Hematopoietic multipotent progenitor cell treated with erythropoietin and hydrocortisone succinate and interleukin-3 and kit ligand, for 8 days (in vitro differentiated cells): Measurements from ENCODE around the gene DMD.
"Not testable (repeated sequence)": the region's sequence is repeated elsewhere in the genome, so short reads cannot be mapped to it uniquely, and the experiment has no call there.

Experiments used
- DNase-seq: peaks from one replicate; pipeline ENCODE4 v3.0.0-alpha.2; 2015

DMD gene

GRCh38 chrX:31377821-31378220 lies 1833.5 kb downstream of the DMD start:
- DNase-seq, result not testable (repeated sequence)

- no peak for DNase-seq
Observed at GRCh38 chrX:31376408-31377022, 1834.8 kb downstream of the DMD start.

- no peak for DNase-seq
Observed at GRCh38 chrX:31374786-31375185, 1836.6 kb downstream of the DMD start.

GRCh38 chrX:31371956-31372355 lies 1839.4 kb downstream of the DMD start:
- peak; percentile 16 for DNase-seq

GRCh38 chrX:31367816-31368215 lies 1843.5 kb downstream of the DMD start:
- no peak for DNase-seq

- no peak for DNase-seq
Observed at GRCh38 chrX:31366041-31366440, 1845.3 kb downstream of the DMD start.

- DNase-seq, result no peak
Observed at GRCh38 chrX:31356275-31357212, 1854.8 kb downstream of the DMD start.

GRCh38 chrX:31355206-31355955 lies 1856.0 kb downstream of the DMD start:
- DNase-seq, result no peak

- no peak for DNase-seq
Observed at GRCh38 chrX:31353095-31353494, 1858.3 kb downstream of the DMD start.

- DNase-seq, result no peak
Observed at GRCh38 chrX:31350808-31351074, 1860.6 kb downstream of the DMD start.

GRCh38 chrX:31349515-31349914 lies 1861.8 kb downstream of the DMD start:
- no peak for DNase-seq

GRCh38 chrX:31340587-31340986 lies 1870.8 kb downstream of the DMD start:
- no peak for DNase-seq

- DNase-seq, result no peak
Observed at GRCh38 chrX:31338991-31339350, 1872.4 kb downstream of the DMD start.

GRCh38 chrX:31337332-31337731 lies 1874.0 kb downstream of the DMD start:
- no peak for DNase-seq

- DNase-seq, result no peak
Observed at GRCh38 chrX:31336419-31336818, 1874.9 kb downstream of the DMD start.

GRCh38 chrX:31334997-31335396 lies 1876.4 kb downstream of the DMD start:
- no peak for DNase-seq

GRCh38 chrX:31333165-31333831 lies 1878.1 kb downstream of the DMD start:
- DNase-seq, result no peak

- peak; percentile 1 for DNase-seq
Observed at GRCh38 chrX:31331928-31332327, 1879.4 kb downstream of the DMD start.

- no peak for DNase-seq
Observed at GRCh38 chrX:31331015-31331414, 1880.3 kb downstream of the DMD start.

- DNase-seq, result no peak
Observed at GRCh38 chrX:31329298-31329697, 1882.1 kb downstream of the DMD start.

GRCh38 chrX:31323658-31324057 lies 1887.7 kb downstream of the DMD start:
- DNase-seq, result peak; percentile 19

- DNase-seq, result no peak
Observed at GRCh38 chrX:31320740-31321139, 1890.6 kb downstream of the DMD start.

- no peak for DNase-seq
Observed at GRCh38 chrX:31319586-31319985, 1891.8 kb downstream of the DMD start.
